Nephron (organoid): Measurements from ENCODE around the gene PLIN1.

Experiments
- H3K27ac Mint-ChIP-seq, 3 experiments: 2 replicates each; pipeline ENCODE4 v1.8.0; 2020; ENCODE audit warnings: mixed read lengths in 3 of 3, mild to moderate bottlenecking in 2 of 3, moderate library complexity in 1 of 3
- H3K27me3 Mint-ChIP-seq: 2 replicates; pipeline ENCODE4 v1.8.0; 2021; ENCODE audit warnings: low read depth, mild to moderate bottlenecking, moderate library complexity, mixed read lengths
- H3K36me3 Mint-ChIP-seq: 2 replicates; pipeline ENCODE4 v1.8.0; 2020; ENCODE audit warnings: low read depth, mixed read lengths
- H3K4me1 Mint-ChIP-seq: 2 replicates; pipeline ENCODE4 v1.8.0; 2020; ENCODE audit warnings: mixed read lengths
- H3K4me3 Mint-ChIP-seq, 3 experiments: 2 replicates each; pipeline ENCODE4 v1.8.0; 2020; ENCODE audit warnings: mild to moderate bottlenecking in 3 of 3, mixed read lengths in 3 of 3, moderate library complexity in 2 of 3
- H3K9me3 Mint-ChIP-seq: 2 replicates; pipeline ENCODE4 v1.8.0; 2020; ENCODE audit warnings: mixed read lengths
- CTCF ChIP-seq, 3 experiments: fragments of 200-600 bp; sonication (generic); IDR thresholded peaks; one replicate each; pipeline ENCODE4 v1.5.0; 2021; ENCODE audit warnings: antibody characterized with exemption in 3 of 3; ENCODE audit not compliant: unreplicated experiment in 3 of 3

PLIN1 gene

GRCh38 chr15:89630974-89631901 lies 47.9 kb downstream of the PLIN1 start:
- H3K36me3 Mint-ChIP-seq: peaks cover 84% of the 10 kb centered on the region
- no peak overlapping the region for H3K27ac Mint-ChIP-seq
- no peaks in the 10 kb centered on the region for H3K4me1 Mint-ChIP-seq
- TF ChIP-seq CTCF (IDR thresholded peaks at IDR 0.05; ENCODE audit: unreplicated experiment in 3 of 3): no peak
- H3K9me3 Mint-ChIP-seq: peaks cover 12% of the 10 kb centered on the region
- no peak overlapping the region for H3K4me3 Mint-ChIP-seq
- H3K27me3 Mint-ChIP-seq: no peaks in the 10 kb centered on the region

GRCh38 chr15:89630260-89630659 lies 48.9 kb downstream of the PLIN1 start:
- Mint-ChIP-seq H3K27ac (no peak overlapping the region), H3K9me3 (peaks cover 9% of the 10 kb centered on the region), H3K4me3 (no peak overlapping the region)

GRCh38 chr15:89629829-89630228 lies 49.3 kb downstream of the PLIN1 start:
- Mint-ChIP-seq H3K4me3 (no peak overlapping the region), H3K9me3 (peaks cover 7% of the 10 kb centered on the region), H3K27me3 (no peaks in the 10 kb centered on the region), H3K27ac (no peak overlapping the region), H3K36me3 (peaks cover 83% of the 10 kb centered on the region), H3K4me1 (no peaks in the 10 kb centered on the region)
- TF ChIP-seq CTCF (IDR thresholded peaks at IDR 0.05; ENCODE audit: unreplicated experiment in 3 of 3): no peak

More at GRCh38 chr15:89630260-89630659, 48.9 kb downstream of the PLIN1 start:
- no peaks in the 10 kb centered on the region for H3K4me1 Mint-ChIP-seq
- no peak for TF ChIP-seq CTCF (IDR thresholded peaks at IDR 0.05; ENCODE audit: unreplicated experiment in 3 of 3)
- H3K27me3 Mint-ChIP-seq: no peaks in the 10 kb centered on the region
- peaks cover 86% of the 10 kb centered on the region for H3K36me3 Mint-ChIP-seq

GRCh38 chr15:89628806-89629715 lies 50.1 kb downstream of the PLIN1 start:
- Mint-ChIP-seq H3K4me1 (no peaks in the 10 kb centered on the region), H3K27me3 (no peaks in the 10 kb centered on the region), H3K4me3 (no peak overlapping the region), H3K9me3 (peaks cover 5% of the 10 kb centered on the region), H3K27ac (no peak overlapping the region), H3K36me3 (peaks cover 85% of the 10 kb centered on the region)
- no peak for TF ChIP-seq CTCF (IDR thresholded peaks at IDR 0.05; ENCODE audit: unreplicated experiment in 3 of 3)

- Mint-ChIP-seq H3K4me1 (no peaks in the 10 kb centered on the region), H3K4me3 (no peak overlapping the region), H3K27ac (no peak overlapping the region), H3K36me3 (peaks cover 85% of the 10 kb centered on the region), H3K27me3 (no peaks in the 10 kb centered on the region), H3K9me3 (no peaks in the 10 kb centered on the region)
- no peak for TF ChIP-seq CTCF (IDR thresholded peaks at IDR 0.05; ENCODE audit: unreplicated experiment in 3 of 3)
Observed at GRCh38 chr15:89628301-89628700, 50.9 kb downstream of the PLIN1 start.
